K562 (cell line): ENCODE data around the gene CHD2. TPM values are rescaled to one million over a fixed set of nuclear protein-coding genes. Genes with fewer than 3 reads are reported as not detected.

Experiments
- ARID3B ChIP-seq: fragments of 250-450 bp; sonication (Bioruptor Pico); IDR thresholded peaks from 2 replicates; pipeline ENCODE4 v1.4.0; 2020; ENCODE audit warnings: borderline replicate concordance
- RERE ChIP-seq: sonication (generic); formaldehyde crosslinking; IDR thresholded peaks from 2 replicates; pipeline ENCODE4 v1.8.0; 2023; ENCODE audit warnings: missing genetic modification reagents, mild to moderate bottlenecking, borderline replicate concordance
- TOE1 ChIP-seq, 2 experiments: fragments of 450-650 bp in 1 of 2; sonication (generic) in 1 of 2; formaldehyde crosslinking in 1 of 2; IDR thresholded peaks; 2 replicates each; pipeline versions ENCODE4 v1.7.1 to v1.8.0; 2016 to 2022; ENCODE audit warnings: borderline replicate concordance in 2 of 2, mild to moderate bottlenecking in 2 of 2, antibody characterized with exemption in 1 of 2, inconsistent platforms in 1 of 2, low read depth in 1 of 2, missing genetic modification reagents in 1 of 2, moderate library complexity in 1 of 2
- ZNF140 ChIP-seq: fragments of 250-450 bp; sonication (Bioruptor Pico); IDR thresholded peaks from 2 replicates; pipeline ENCODE4 v1.8.0; 2021; ENCODE audit warnings: moderate library complexity, mild to moderate bottlenecking, inconsistent platforms
- polyA plus RNA-seq, 8 experiments: library from polyadenylated mRNA; depleted of rRNA in 4 of 8; stranded (reverse) in 5 of 8; unstranded in 3 of 8; fragments of >200 nt; fragmentation: Nextera tagmentation in 2 of 8; fragmentation: Illumina TruSeq in 1 of 8; extraction: Ambion mirVana in 2 of 8; extraction: Trizol in 1 of 8; gene quantifications; 2 replicates each; pipeline versions ENCODE4 v1.2.1 to v1.2.3, GENCODE V29; 2011 to 2014; ENCODE audit warnings: inconsistent platforms in 1 of 8, missing spikeins in 1 of 8
- total RNA-seq, 7 experiments: library from RNA; depleted of rRNA in 6 of 7; stranded (reverse); fragments of >200 nt in 6 of 7; fragmentation: Illumina TruSeq in 2 of 7; extraction: Trizol in 2 of 7; gene quantifications; 2 replicates each; pipeline versions ENCODE4 v1.2.1 to v1.2.3, GENCODE V29; 2011 to 2021; ENCODE audit warnings: low replicate concordance in 1 of 7

CHD2 gene
- total and polyA plus RNA-seq, 9 of the 15 experiments (the other 6 are each of a cell fraction or from before 2014, with no cell fraction given): 38.9 to 70.8 (median 56.2) TPM

GRCh38 chr15:93073465-93073952 is 173.4 kb downstream of the CHD2 start (continued):
- no peak for TF ChIP-seq RERE (CRISPR knock-in tag)
- TF ChIP-seq ZNF140 (CRISPR knock-in tag): no peak
- TF ChIP-seq ARID3B (CRISPR knock-in tag): no peak
- no peak for TF ChIP-seq TOE1 (IDR thresholded peaks at IDR 0.05; ENCODE audit: borderline replicate concordance)
- TF ChIP-seq TOE1 (CRISPR knock-in tag; IDR thresholded peaks at IDR 0.05; ENCODE audit: borderline replicate concordance, low read depth): no peak
